ENCODE results near the gene WWOX.

Gene WWOX

GRCh38 chr16:78198288-78198687 is 98.8 kb downstream of the WWOX start:
- DNase-seq, result no peak

- DNase-seq, result no peak
Measured at GRCh38 chr16:78199325-78200022, 100.0 kb downstream of the WWOX start.

GRCh38 chr16:78200023-78200389 is 100.6 kb downstream of the WWOX start:
- DNase-seq, result no peak

- DNase-seq, result no peak
Measured at GRCh38 chr16:78200623-78201096, 101.2 kb downstream of the WWOX start.

- no peak for DNase-seq
Measured at GRCh38 chr16:78205506-78205905, 106.1 kb downstream of the WWOX start.

- DNase-seq, result no peak
Measured at GRCh38 chr16:78206623-78207223, 107.3 kb downstream of the WWOX start.

- no peak for DNase-seq
Measured at GRCh38 chr16:78209951-78210661, 110.7 kb downstream of the WWOX start.

- no peak for DNase-seq
Measured at GRCh38 chr16:78211020-78211599, 111.7 kb downstream of the WWOX start.

- DNase-seq, result no peak
Measured at GRCh38 chr16:78211946-78212345, 112.5 kb downstream of the WWOX start.

GRCh38 chr16:78212674-78213073 is 113.2 kb downstream of the WWOX start:
- DNase-seq, result no peak

- no peak for DNase-seq
Measured at GRCh38 chr16:78213751-78214150, 114.3 kb downstream of the WWOX start.

GRCh38 chr16:78215222-78215621 is 115.8 kb downstream of the WWOX start:
- DNase-seq, result no peak

- no peak for DNase-seq
Measured at GRCh38 chr16:78216166-78216745, 116.8 kb downstream of the WWOX start.

GRCh38 chr16:78217276-78217675 is 117.8 kb downstream of the WWOX start:
- no peak for DNase-seq

- no peak for DNase-seq
Measured at GRCh38 chr16:78218279-78218678, 118.8 kb downstream of the WWOX start.

- no peak for DNase-seq
Measured at GRCh38 chr16:78218856-78219651, 119.6 kb downstream of the WWOX start.

- DNase-seq, result no peak
Measured at GRCh38 chr16:78220571-78220970, 121.1 kb downstream of the WWOX start.

- DNase-seq, result no peak
Measured at GRCh38 chr16:78221892-78222291, 122.4 kb downstream of the WWOX start.

- DNase-seq, result no peak
Measured at GRCh38 chr16:78224342-78224741, 124.9 kb downstream of the WWOX start.

GRCh38 chr16:78225919-78226318 is 126.5 kb downstream of the WWOX start:
- no peak for DNase-seq

GRCh38 chr16:78227855-78228254 is 128.4 kb downstream of the WWOX start:
- no peak for DNase-seq

GRCh38 chr16:78228704-78229103 is 129.2 kb downstream of the WWOX start:
- no peak for DNase-seq

- no peak for DNase-seq
Measured at GRCh38 chr16:78230832-78231231, 131.4 kb downstream of the WWOX start.
